ENCODE results near the gene SLC22A1.

- TF ChIP-seq CTCF (IDR thresholded peaks at IDR 0.05), result no peak
- TF ChIP-seq POLR2A (IDR thresholded peaks at IDR 0.05), result no peak
Observed at GRCh38 chr6:160101277-160102205, 20.1 kb upstream of the SLC22A1 start.

Measured in breast epithelium (tissue), 3 donors.